OCI-LY7 (cell line): ENCODE results near the gene BASP1. TPM values are rescaled to one million over a fixed set of nuclear protein-coding genes. Genes with fewer than 3 reads are reported as not detected.

Experiments
- BruUV-seq: library from RNA; stranded (reverse); fragments of 400-500 nt; replicated peaks from 2 replicates; lab custom pipeline; 2021; lab: Mats Ljungman, UMichigan
- CTCF ChIA-PET: fragments of 300-600 bp; sonication (Branson Sonifier 250); formaldehyde crosslinking; loops from one replicate; lab custom pipeline; 2022; ENCODE audit warnings: antibody characterized with exemption; ENCODE audit not compliant: unreplicated experiment; lab: Charles Lee
- POLR2A ChIA-PET: fragments of 300-600 bp; sonication (Branson Sonifier 250); formaldehyde crosslinking; loops from one replicate; lab custom pipeline; 2022; ENCODE audit warnings: antibody characterized with exemption; lab: Charles Lee
- DNase-seq: peaks from one replicate; pipeline ENCODE4 v3.0.0-alpha.2; 2015; ENCODE audit warnings: low spot score
- H2AFZ ChIP-seq: fragments of 200-600 bp; sonication (generic), shearing (Covaris generic); 2 replicates; pipeline ENCODE4 v1.6.1; 2014; ENCODE audit warnings: mild to moderate bottlenecking, antibody characterized with exemption, low read length, moderate library complexity
- H3K27ac ChIP-seq: fragments of 200-600 bp; sonication (generic); 2 replicates; pipeline ENCODE4 v1.5.1; 2014; ENCODE audit warnings: mixed run types, low read depth, mild to moderate bottlenecking, moderate library complexity, low read length, inconsistent platforms; ENCODE audit not compliant: poor library complexity, severe bottlenecking
- H3K36me3 ChIP-seq: fragments of 200-600 bp; sonication (generic); 2 replicates; pipeline ENCODE4 v1.6.1; 2014; ENCODE audit warnings: mild to moderate bottlenecking, antibody characterized with exemption, low read length, moderate library complexity, mixed read lengths; ENCODE audit not compliant: insufficient read depth
- H3K4me1 ChIP-seq: fragments of 200-600 bp; sonication (generic); 2 replicates; pipeline ENCODE4 v1.5.1; 2014; ENCODE audit warnings: mild to moderate bottlenecking, low read length; ENCODE audit not compliant: insufficient read depth, poor library complexity, severe bottlenecking
- H3K4me2 ChIP-seq: fragments of 200-600 bp; sonication (generic); 2 replicates; pipeline ENCODE4 v1.6.1; 2014; ENCODE audit warnings: mild to moderate bottlenecking, low read length
- H3K4me3 ChIP-seq: fragments of 200-600 bp; sonication (generic); 2 replicates; pipeline ENCODE4 v1.5.1; 2014; ENCODE audit warnings: mild to moderate bottlenecking, low read depth, low read length; ENCODE audit not compliant: poor library complexity, severe bottlenecking
- H3K79me2 ChIP-seq: fragments of 200-600 bp; sonication (generic); 2 replicates; pipeline ENCODE4 v1.6.1; 2016; ENCODE audit warnings: low read depth, mild to moderate bottlenecking, low read length, moderate library complexity, mixed read lengths; ENCODE audit not compliant: insufficient read depth
- H3K9me2 ChIP-seq: fragments of 200-600 bp; sonication (generic); 2 replicates; pipeline ENCODE4 v1.6.1; 2016; ENCODE audit warnings: mild to moderate bottlenecking, low read length, mixed read lengths; ENCODE audit not compliant: insufficient read depth
- H3K9me3 ChIP-seq: fragments of 200-600 bp; sonication (generic); 2 replicates; pipeline ENCODE4 v1.6.1; 2014; ENCODE audit warnings: mild to moderate bottlenecking, mixed run types, low read length, mixed read lengths
- H4K20me1 ChIP-seq: fragments of 200-600 bp; sonication (generic); 2 replicates; pipeline ENCODE4 v1.6.1; 2014; ENCODE audit warnings: mild to moderate bottlenecking, antibody characterized with exemption, low read length, moderate library complexity, mixed read lengths; ENCODE audit not compliant: insufficient read depth
- CTCF ChIP-seq: fragments of 200-600 bp; sonication (generic); conservative IDR thresholded peaks from 2 replicates; pipeline ENCODE4 v1.5.1; 2014; ENCODE audit warnings: mild to moderate bottlenecking, antibody characterized with exemption, low read length, moderate library complexity, mixed read lengths
- EZH2phosphoT487 ChIP-seq: fragments of 200-600 bp; sonication (generic); IDR thresholded peaks from 2 replicates; pipeline ENCODE4 v1.6.1; 2018; ENCODE audit warnings: low read depth, borderline replicate concordance, mild to moderate bottlenecking, mixed run types, antibody characterized with exemption, low read length, moderate library complexity, mixed read lengths
- intact Hi-C: fragments of 100-400 bp; cut with micrococcal nuclease; formaldehyde crosslinking; loops from one replicate; pipeline ENCODE4 v1.10.0; 2022; ENCODE audit not compliant: unreplicated experiment
- total RNA-seq, 2 experiments: library from RNA; depleted of rRNA in 1 of 2; stranded (reverse); fragments of >200 nt in 1 of 2; shearing (Covaris generic) in 1 of 2; gene quantifications; 2 replicates each; pipeline ENCODE4 v1.2.3, GENCODE V29; 2014 to 2022

The BASP1 gene
- total RNA-seq, 2 experiments from 2014 or later, result 23.4 to 64.8 TPM

GRCh38 chr5:17230808-17231525 is 13.5 kb downstream of the BASP1 start:
- H3K4me1 ChIP-seq, result peaks cover 13% of the 10 kb centered on the region
- H3K9me2 ChIP-seq, result no peaks in the 10 kb centered on the region
- TF ChIP-seq EZH2phosphoT487 (no peak), CTCF (no peak)
- no peaks in the 10 kb centered on the region for H3K9me3 ChIP-seq
- BruUV-seq, result no TSS peak
- H3K4me3 ChIP-seq, result no peak overlapping the region
- DNase-seq, result no peak
- H3K36me3 ChIP-seq, result peaks cover 83% of the 10 kb centered on the region
- H3K4me2 ChIP-seq, result no peak overlapping the region
- H4K20me1 ChIP-seq, result peaks cover 10% of the 10 kb centered on the region; the same call in 1 of the 2 replicates
- ChIA-PET POLR2A (no interaction called here), CTCF (no interaction called here)
- H3K79me2 ChIP-seq, result peaks cover 64% of the 10 kb centered on the region
- H3K27ac ChIP-seq, result no peak overlapping the region
- H2AFZ ChIP-seq, result no peak overlapping the region
- intact Hi-C loops, result no loop called here

- Histone ChIP-seq H3K4me2 (no peak overlapping the region), H3K9me3 (no peaks in the 10 kb centered on the region), H3K27ac (no peak overlapping the region), H2AFZ (no peak overlapping the region), H3K79me2 (peaks cover 66% of the 10 kb centered on the region), H3K9me2 (no peaks in the 10 kb centered on the region), H3K4me3 (no peak overlapping the region), H3K36me3 (peaks cover 87% of the 10 kb centered on the region), H3K4me1 (peaks cover 12% of the 10 kb centered on the region), H4K20me1 (peaks cover 10% of the 10 kb centered on the region; the same call in 1 of the 2 replicates)
- POLR2A ChIA-PET, result interaction anchor here (0.6 kb wide), 1 partner anchor 192 kb away, joined by 3 read pairs; no protein-coding TSS in a partner anchor
- BruUV-seq, result no TSS peak
- DNase-seq, result no peak
- CTCF ChIA-PET, result no interaction called here
- no peak for TF ChIP-seq EZH2phosphoT487
- no peak for TF ChIP-seq CTCF
- intact Hi-C loops, result no loop called here
These were observed 15.0 kb downstream of the BASP1 start for GRCh38 chr5:17232405-17232804.

GRCh38 chr5:17233488-17233887 is 16.1 kb downstream of the BASP1 start:
- ChIA-PET POLR2A (interaction anchor here (0.7 kb wide), 2 partner anchors 22 to 32 kb away, joined by 3 to 4 read pairs; no protein-coding TSS in a partner anchor), CTCF (no interaction called here)
- no peak overlapping the region for H3K4me2 ChIP-seq
- H3K79me2 ChIP-seq, result peaks cover 62% of the 10 kb centered on the region
- no peak overlapping the region for H3K4me3 ChIP-seq
- peaks cover 77% of the 10 kb centered on the region for H3K36me3 ChIP-seq
- H4K20me1 ChIP-seq, result peaks cover 4% of the 10 kb centered on the region; the same call in 1 of the 2 replicates
- TF ChIP-seq CTCF (no peak), EZH2phosphoT487 (no peak)
- no peak overlapping the region for H2AFZ ChIP-seq
- DNase-seq, result no peak
- BruUV-seq, result no TSS peak
- intact Hi-C loops, result no loop called here
- no peak overlapping the region for H3K27ac ChIP-seq
- no peaks in the 10 kb centered on the region for H3K9me3 ChIP-seq
- H3K4me1 ChIP-seq, result peaks cover 10% of the 10 kb centered on the region
- no peaks in the 10 kb centered on the region for H3K9me2 ChIP-seq
